Breast epithelium (tissue), 3 donors: ENCODE results near the gene HEXIM2.

Experiments
- POLR2A ChIP-seq: fragments of 450-650 bp; IDR thresholded peaks from one replicate; pipeline ENCODE4 v1.6.1; 2016; ENCODE audit warnings: antibody characterized with exemption, mild to moderate bottlenecking, moderate library complexity
- TF ChIP-seq, protein P1 (sequence below), 3 donors: fragments of 450-650 bp; IDR thresholded peaks; one replicate each; pipeline ENCODE4 v1.5.1; 2016 to 2017; ENCODE audit warnings: antibody characterized with exemption in 3 of 3, mild to moderate bottlenecking in 3 of 3, moderate library complexity in 3 of 3

DNA sequence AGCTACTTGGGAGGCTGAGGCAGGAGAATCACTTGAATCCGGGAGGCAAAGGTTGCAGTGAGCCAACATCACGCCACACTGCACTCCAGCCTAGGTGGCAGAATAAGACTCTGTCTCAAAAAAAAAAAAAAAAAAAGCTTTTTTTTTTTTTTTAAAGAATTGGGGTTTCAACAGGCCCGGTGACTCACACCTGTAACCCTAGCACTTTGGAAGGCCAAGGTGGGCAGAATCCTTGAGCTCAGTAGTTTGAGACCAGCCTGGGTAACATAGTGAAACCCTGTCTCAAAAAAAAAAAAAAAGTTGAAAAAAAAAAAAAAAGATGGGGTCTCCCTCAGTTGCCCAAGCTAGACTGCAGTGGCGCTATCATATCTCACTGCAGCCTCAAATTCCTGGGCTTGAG, 6.6 kb upstream of the HEXIM2 start:
- TF ChIP-seq, protein P1, sequence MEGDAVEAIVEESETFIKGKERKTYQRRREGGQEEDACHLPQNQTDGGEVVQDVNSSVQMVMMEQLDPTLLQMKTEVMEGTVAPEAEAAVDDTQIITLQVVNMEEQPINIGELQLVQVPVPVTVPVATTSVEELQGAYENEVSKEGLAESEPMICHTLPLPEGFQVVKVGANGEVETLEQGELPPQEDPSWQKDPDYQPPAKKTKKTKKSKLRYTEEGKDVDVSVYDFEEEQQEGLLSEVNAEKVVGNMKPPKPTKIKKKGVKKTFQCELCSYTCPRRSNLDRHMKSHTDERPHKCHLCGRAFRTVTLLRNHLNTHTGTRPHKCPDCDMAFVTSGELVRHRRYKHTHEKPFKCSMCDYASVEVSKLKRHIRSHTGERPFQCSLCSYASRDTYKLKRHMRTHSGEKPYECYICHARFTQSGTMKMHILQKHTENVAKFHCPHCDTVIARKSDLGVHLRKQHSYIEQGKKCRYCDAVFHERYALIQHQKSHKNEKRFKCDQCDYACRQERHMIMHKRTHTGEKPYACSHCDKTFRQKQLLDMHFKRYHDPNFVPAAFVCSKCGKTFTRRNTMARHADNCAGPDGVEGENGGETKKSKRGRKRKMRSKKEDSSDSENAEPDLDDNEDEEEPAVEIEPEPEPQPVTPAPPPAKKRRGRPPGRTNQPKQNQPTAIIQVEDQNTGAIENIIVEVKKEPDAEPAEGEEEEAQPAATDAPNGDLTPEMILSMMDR (IDR thresholded peaks at IDR 0.05) = no peak
- TF ChIP-seq POLR2A = no peak
